Measurements from ENCODE around the gene SCYL1. TPM values are rescaled to one million over a fixed set of nuclear protein-coding genes. Genes with fewer than 3 reads are reported as not detected.

The SCYL1 gene
- total RNA-seq, 1 experiment from 2014 or later: 54.7 TPM

- TF ChIP-seq CTCF (conservative IDR thresholded peaks at IDR 0.05): no peak
- Mint-ChIP-seq H3K4me1 (peaks cover 57 to 70% of the 10 kb centered on the region in 2 experiments), H3K27me3 (ENCODE audit: low read depth) (peaks cover 62% of the 10 kb centered on the region), H3K27ac (no peak overlapping the region), H3K9me3 (no peaks in the 10 kb centered on the region; a peak in 1 of 5 replicates), H3K4me3 (peak overlapping the region in 1 of 2 experiments; percentile 62; a peak in 3 of 5 replicates), H3K36me3 (ENCODE audit: insufficient read depth in 1 of 3, low read depth in 3 of 3) (no peaks in the 10 kb centered on the region)
- H2BK20ac ChIP-seq (ENCODE audit: low read depth, low read length, poor library complexity, severe bottlenecking): no peak overlapping the region
- no peak overlapping the region for H3K4me2 ChIP-seq (ENCODE audit: insufficient read depth, insufficient read length, low read length)
- no peaks in the 10 kb centered on the region; the same call in 1 of the 2 replicates for H3K27me3 ChIP-seq (ENCODE audit: insufficient read depth, low read length)
- H3K14ac ChIP-seq (ENCODE audit: insufficient read depth, low read length): no peak overlapping the region
- no peak overlapping the region for H3K4ac ChIP-seq (ENCODE audit: low read depth, low read length)
- no peaks in the 10 kb centered on the region for H3K79me2 ChIP-seq (ENCODE audit: insufficient read depth, low read length)
- H3K23ac ChIP-seq (ENCODE audit: insufficient read length, low read depth, low read length): no peak overlapping the region
- DNase-seq: no peak
- peaks cover 11% of the 10 kb centered on the region; the same call in 1 of the 2 replicates for H3K4me1 ChIP-seq (ENCODE audit: insufficient read depth, low read length)
- no peak overlapping the region for H3T11ph ChIP-seq (ENCODE audit: low read length)
- H2BK120ac ChIP-seq (ENCODE audit: low read depth, low read length, poor library complexity, severe bottlenecking): no peak overlapping the region
- no peak overlapping the region for H3K27ac ChIP-seq (ENCODE audit: insufficient read length, low read depth, low read length)
- H2AK5ac ChIP-seq (ENCODE audit: insufficient read length, low read length): no peak overlapping the region
- WGBS (ENCODE audit: extremely low coverage, insufficient read length, low lambda C conversion rate): no CpG with 5 or more reads among the region's 6 CpGs
- H3K56ac ChIP-seq (ENCODE audit: insufficient read length, low read depth, low read length): no peak overlapping the region
- H3K79me1 ChIP-seq (ENCODE audit: insufficient read depth, low read depth, low read length, poor library complexity, severe bottlenecking): no peaks in the 10 kb centered on the region
- no peak overlapping the region for H3K18ac ChIP-seq (ENCODE audit: insufficient read length, low read depth, low read length)
- no peaks in the 10 kb centered on the region for H4K20me1 ChIP-seq (ENCODE audit: control insufficient read depth, insufficient read depth, insufficient read length)
- no peak overlapping the region for H4K8ac ChIP-seq (replicated peaks; ENCODE audit: insufficient read length, low read depth, low read length)
- H2BK5ac ChIP-seq (ENCODE audit: insufficient read length, low read length): no peak overlapping the region
- H2AFZ ChIP-seq (ENCODE audit: low read length): no peak overlapping the region
- no peak overlapping the region for H2BK15ac ChIP-seq (ENCODE audit: low read depth, low read length)
- no peaks in the 10 kb centered on the region for H3K23me2 ChIP-seq (ENCODE audit: insufficient read length, low read depth, low read length, poor library complexity, severe bottlenecking)
- H3K9me3 ChIP-seq (ENCODE audit: control insufficient read depth, low read depth, low read length): no peaks in the 10 kb centered on the region
- no peak overlapping the region for H4K91ac ChIP-seq (ENCODE audit: insufficient read length, low read depth, low read length)
- H4K5ac ChIP-seq (ENCODE audit: insufficient read length, low read depth, low read length): no peak overlapping the region
- no peak overlapping the region for H2BK12ac ChIP-seq (ENCODE audit: insufficient read length, low read depth, low read length)
- no peak overlapping the region for H3K9ac ChIP-seq (ENCODE audit: extremely low read depth, insufficient read length, low read length)
Measured at GRCh38 chr11:65555693-65556231, 30.9 kb downstream of the SCYL1 start.
